Stimulated activated CD8-positive, alpha-beta memory T cell treated with anti-CD3 and anti-CD28 coated beads, Interleukin-7, amount 100 ng/mL, for 4 hours (primary cell): ENCODE data around the gene ARHGAP44.

Experiments used
- DNase-seq, 2 donors: peaks; one replicate each; pipeline ENCODE4 v3.0.0-alpha.2; 2020; ENCODE audit warnings: low read depth in 2 of 2

Gene ARHGAP44, protein sequence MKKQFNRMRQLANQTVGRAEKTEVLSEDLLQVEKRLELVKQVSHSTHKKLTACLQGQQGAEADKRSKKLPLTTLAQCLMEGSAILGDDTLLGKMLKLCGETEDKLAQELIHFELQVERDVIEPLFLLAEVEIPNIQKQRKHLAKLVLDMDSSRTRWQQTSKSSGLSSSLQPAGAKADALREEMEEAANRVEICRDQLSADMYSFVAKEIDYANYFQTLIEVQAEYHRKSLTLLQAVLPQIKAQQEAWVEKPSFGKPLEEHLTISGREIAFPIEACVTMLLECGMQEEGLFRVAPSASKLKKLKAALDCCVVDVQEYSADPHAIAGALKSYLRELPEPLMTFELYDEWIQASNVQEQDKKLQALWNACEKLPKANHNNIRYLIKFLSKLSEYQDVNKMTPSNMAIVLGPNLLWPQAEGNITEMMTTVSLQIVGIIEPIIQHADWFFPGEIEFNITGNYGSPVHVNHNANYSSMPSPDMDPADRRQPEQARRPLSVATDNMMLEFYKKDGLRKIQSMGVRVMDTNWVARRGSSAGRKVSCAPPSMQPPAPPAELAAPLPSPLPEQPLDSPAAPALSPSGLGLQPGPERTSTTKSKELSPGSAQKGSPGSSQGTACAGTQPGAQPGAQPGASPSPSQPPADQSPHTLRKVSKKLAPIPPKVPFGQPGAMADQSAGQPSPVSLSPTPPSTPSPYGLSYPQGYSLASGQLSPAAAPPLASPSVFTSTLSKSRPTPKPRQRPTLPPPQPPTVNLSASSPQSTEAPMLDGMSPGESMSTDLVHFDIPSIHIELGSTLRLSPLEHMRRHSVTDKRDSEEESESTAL

DNA sequence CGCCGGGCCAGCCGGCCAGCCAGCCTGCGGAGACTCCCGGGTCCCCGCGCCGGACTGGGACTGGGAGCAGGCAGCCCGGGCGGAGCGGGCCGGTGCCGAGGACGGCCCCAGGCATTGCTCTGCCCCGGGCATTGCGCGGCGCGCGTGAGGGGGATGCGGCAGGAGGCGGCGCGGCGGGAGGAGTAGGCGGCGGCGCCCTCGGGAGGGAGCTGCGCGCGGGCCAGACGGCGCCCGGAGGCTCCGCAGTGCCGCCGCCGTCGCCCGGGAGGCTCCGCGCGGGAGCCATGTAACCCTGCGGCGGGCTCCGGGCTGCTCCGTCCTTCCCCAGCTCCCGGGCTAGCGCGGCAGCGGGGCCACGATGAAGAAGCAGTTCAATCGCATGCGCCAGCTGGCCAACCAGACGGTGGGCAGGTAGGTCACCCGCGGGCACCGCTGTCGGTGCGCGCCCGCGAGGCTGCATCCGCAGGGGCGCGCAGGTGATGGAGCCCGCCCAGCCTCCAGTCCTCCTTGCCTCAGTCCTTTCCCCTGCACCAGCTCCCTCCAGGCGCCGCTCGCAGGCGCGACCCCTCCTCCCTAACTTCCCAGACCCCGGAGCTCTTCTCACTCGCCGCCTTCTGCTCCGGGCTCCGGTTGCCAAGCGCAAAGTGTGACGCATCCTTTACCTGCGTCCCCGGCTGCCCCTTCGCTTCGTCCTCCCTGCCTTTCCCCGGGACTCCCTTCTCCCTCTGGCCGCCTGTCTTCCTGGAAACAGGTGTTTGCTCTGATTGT is at the start of gene ARHGAP44:
Gene ARHGAP44 (plus strand): TSS at position 18 of the 768 bp plus-strand sequence. CDS start 341 bp downstream, at position 359.
- DNase-seq = no peak

GRCh38 chr17:12739500-12739899 is 49.8 kb upstream of the ARHGAP44 start:
- DNase-seq = no peak

GRCh38 chr17:12743046-12743445 is 46.3 kb upstream of the ARHGAP44 start:
- no peak for DNase-seq

- DNase-seq = no peak
These were observed 45.0 kb upstream of the ARHGAP44 start for GRCh38 chr17:12744298-12744697.

DNA sequence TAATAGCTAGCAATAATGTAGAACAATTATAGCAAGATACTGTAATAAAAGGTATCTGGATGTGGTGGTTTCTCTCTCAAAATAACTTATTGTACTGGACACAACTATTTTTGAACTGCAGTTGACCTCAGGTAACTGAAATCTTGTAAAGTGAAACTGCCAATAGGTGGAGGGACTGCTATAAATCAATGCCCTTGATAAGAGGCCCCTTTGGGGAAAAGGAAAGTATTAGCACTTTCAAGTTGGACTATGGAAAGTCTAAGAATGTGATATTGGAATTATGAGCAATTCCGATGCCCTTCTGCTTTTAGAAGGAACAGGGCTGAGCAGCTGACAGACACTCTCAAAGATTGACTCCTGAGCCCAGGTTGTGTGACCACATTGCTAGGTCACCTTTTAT is 44.5 kb upstream of the ARHGAP44 start:
- no peak for DNase-seq

DNA sequence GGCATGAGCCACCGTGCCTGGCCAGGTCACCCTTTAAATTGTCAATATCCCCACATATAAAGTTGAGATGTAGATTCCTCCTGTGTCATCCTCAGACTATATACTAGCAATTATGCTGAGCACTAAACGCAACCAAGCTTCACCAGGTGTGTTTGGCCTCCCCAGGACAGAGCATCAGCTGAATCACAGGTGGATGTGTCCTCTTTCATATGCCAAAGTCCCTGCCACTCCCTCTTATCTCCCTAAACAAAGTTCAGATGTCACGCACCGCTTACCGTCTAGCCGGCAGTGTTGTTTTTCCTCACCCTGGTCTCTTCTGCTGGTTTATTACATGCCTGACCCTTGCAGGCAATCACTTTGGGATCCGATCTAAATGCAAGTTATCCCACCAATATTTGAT is 43.8 kb upstream of the ARHGAP44 start:
- no peak for DNase-seq

DNA sequence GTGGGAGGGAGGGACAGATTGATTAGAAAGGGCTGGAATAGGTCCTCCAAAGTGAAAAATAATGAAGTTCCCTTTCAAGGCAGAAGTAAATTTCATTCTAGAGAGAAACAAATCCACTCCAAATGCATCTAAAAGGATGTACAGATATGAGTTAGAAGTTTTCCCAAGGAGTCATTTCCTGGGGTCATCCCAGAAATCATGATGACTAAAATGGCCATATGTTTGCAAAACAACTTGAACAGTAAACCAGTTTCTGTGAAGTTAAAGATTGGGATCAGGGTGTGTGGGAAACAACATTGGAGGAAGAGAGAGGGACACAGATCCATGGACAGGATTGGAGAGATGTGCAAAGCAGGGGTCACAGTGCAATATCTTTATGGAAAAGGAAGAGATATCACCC is 32.5 kb upstream of the ARHGAP44 start:
- DNase-seq = no peak

DNA sequence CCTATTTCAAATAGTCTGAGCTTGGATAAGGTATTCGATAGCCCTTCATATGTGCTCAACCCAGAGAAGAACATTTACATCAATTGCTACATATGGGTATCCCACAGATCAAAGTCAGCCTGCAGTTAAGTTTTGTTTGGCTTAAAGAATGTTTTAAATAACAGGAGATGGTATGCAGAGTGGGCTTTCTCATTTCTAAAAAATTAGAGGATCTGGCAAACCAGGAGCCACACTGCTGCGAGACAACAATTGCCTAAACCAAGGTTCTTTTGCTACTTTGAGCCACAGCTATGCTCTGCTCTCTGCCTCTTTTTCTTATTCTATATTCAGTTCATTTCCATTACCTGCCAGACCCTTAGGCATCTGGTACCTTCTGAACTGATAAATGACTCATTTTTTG is 30.2 kb upstream of the ARHGAP44 start:
- DNase-seq = no peak

DNA sequence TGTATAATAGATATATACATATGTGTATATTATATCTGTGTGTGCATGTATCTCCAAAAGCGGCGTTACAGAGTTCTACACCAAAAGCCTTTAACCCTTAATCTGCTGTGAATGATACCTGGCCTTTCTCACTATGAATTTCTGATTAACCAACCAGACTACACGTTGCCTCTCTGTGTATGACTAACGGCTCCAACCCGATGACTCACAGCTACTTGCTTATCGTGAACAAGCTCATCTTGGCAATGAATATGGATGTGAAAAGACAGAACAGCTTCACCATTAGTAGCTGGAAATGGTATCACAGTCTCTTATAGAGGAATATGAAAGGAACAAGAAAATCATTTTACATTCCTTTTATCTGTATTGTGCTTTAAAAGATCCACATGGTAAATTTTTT is 23.8 kb upstream of the ARHGAP44 start:
- no peak for DNase-seq

GRCh38 chr17:12768255-12768654 is 21.0 kb upstream of the ARHGAP44 start:
- no peak for DNase-seq

GRCh38 chr17:12769981-12770380 is 19.3 kb upstream of the ARHGAP44 start:
- DNase-seq = no peak

- DNase-seq = no peak
These were observed 16.1 kb upstream of the ARHGAP44 start for GRCh38 chr17:12773153-12773552.

DNA sequence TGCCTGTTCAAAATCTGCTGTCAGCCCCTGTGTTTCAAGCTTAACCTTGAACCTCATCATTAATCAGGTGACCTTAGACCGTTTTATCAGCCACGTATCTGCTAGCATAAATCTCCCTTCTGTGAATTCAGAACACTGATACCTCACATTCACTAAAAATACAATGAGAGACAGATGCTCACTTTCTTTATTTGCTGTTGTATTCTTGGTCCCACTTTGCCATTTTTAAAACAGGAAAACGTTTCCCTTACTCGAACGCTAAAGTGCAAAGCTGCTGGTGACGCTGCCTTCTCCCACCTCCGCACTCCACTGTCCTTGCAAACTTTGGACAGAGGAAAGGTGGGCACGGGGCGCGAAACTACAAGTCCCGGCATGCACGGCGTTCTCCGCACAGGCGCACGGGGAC is 220 bp upstream of the ARHGAP44 start:
- DNase-seq = no peak

GRCh38 chr17:12790249-12791106 is 1.2 kb downstream of the ARHGAP44 start:
- DNase-seq = no peak

GRCh38 chr17:12794919-12795532 is 5.7 kb downstream of the ARHGAP44 start:
- no peak for DNase-seq

DNA sequence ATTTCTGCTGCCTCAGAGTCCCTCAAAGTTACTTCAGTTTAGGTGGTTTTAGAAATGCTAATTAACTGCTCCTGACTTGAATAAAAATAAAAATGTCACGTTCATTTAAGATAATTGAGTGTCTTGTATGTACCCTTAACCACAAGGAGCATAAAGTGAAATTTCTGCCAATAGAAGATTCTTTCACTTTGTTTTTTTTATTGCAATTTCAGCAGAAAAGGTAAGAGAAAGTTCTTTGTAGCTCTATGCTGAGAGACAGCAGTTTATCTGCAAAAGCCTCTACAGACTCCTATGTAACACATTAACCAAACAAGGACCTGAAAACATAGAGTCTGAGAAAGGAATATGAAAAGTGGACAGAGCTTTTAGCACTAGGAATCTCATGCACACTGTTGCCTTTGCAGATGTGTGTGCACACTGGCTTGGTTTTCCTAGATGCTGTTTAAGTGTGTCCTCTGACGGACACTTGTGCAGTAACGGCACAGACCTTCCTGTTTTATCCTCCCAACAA is 11.6 kb downstream of the ARHGAP44 start:
- no peak for DNase-seq

- DNase-seq = no peak
These were observed 17.3 kb downstream of the ARHGAP44 start for GRCh38 chr17:12806630-12807029.

DNA sequence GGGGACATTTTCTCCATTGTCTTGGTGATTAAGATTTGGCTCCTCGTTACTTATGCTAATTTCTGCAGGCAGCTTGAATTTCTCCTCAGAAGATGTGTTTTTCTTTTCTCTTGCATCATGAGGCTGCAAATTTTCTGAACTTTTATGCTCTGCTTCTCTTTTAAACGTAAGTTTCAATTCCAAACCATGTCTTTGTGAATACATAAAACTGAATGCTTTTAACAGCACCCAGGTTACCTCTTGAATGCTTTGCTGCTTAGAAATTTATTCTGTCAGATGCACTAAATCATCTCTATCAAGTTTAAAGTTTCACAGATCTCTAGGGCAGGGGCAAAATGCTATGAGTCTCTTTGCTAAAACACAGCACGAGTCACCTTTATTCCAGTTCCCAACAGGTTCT is 19.4 kb downstream of the ARHGAP44 start:
- DNase-seq = no peak

- no peak for DNase-seq
These were observed 23.6 kb downstream of the ARHGAP44 start for GRCh38 chr17:12812877-12813276.

- no peak for DNase-seq
These were observed 24.4 kb downstream of the ARHGAP44 start for GRCh38 chr17:12813664-12814063.

DNA sequence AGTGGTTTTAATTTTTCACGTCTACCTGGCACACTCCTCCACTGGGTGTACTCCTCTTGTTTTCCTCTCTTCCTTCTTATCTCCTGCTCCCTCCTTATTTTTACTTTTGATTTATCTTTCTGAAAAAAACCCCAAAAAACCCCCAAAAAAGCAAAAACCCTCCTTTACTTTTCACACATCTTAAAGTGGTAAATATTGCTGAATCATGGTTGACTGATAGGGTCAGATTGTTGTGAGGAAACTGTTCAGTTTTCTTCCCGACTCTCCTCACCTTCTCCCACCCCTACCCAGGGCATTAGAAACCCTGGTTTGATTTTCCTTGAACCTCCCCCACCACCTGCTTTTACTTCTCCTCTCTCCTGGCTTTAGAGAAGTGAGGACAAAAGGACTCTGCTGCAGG is 25.4 kb downstream of the ARHGAP44 start:
- DNase-seq = no peak
